Pancreas (tissue), 10 donors: ENCODE results near the gene BMPR2. TPM values are rescaled to one million over a fixed set of nuclear protein-coding genes. Genes with fewer than 3 reads are reported as not detected.
"Not testable (repeated sequence)": the region's sequence is repeated elsewhere in the genome, so short reads cannot be mapped to it uniquely, and the experiment has no call there.

Experiments used
- ATAC-seq, 4 donors: fragments of 200-7000 bp; cut with Tn5 transposase; one replicate each; pipeline versions ENCODE4 v1.8.0 to v1.9.1; 2020; ENCODE audit warnings: mild to moderate bottlenecking in 4 of 4, moderate library complexity in 4 of 4
- DNase-seq, 6 donors: peaks; one replicate each; pipeline ENCODE4 v3.0.0-alpha.2; 2020
- FAIRE-seq: peaks from 2 replicates; lab custom pipeline; 2012; peaks lifted over from hg19 to GRCh38; lab: Jason Lieb, UNC
- H3K27ac ChIP-seq, 4 donors: fragments of 200-600 bp; sonication (generic); 1 replicate in 3 of 4; 2 replicates in 1 of 4; pipeline versions ENCODE4 v1.5.0 to v1.8.0; 2020
- H3K27me3 ChIP-seq, 4 donors: fragments of 200-600 bp; one replicate each; pipeline ENCODE4 v1.8.0; 2021
- H3K36me3 ChIP-seq, 3 donors: fragments of 200-600 bp; sonication (generic) in 1 of 3; one replicate each; pipeline versions ENCODE4 v1.5.0 to v1.8.0; 2020 to 2021
- H3K4me1 ChIP-seq, 3 donors: fragments of 200-600 bp; one replicate each; pipeline ENCODE4 v1.8.0; 2021
- H3K4me3 ChIP-seq, 4 donors: fragments of 200-600 bp; sonication (generic) in 2 of 4; one replicate each; pipeline versions ENCODE4 v1.5.0 to v1.8.0; 2020 to 2021
- H3K9me3 ChIP-seq, 4 donors: fragments of 200-600 bp; one replicate each; pipeline ENCODE4 v1.8.0; 2021
- CTCF ChIP-seq, 4 donors: fragments of 200-600 bp; sonication (generic) in 3 of 4; IDR thresholded peaks; one replicate each; pipeline versions ENCODE4 v1.5.0 to v1.8.0; 2021; ENCODE audit warnings: antibody characterized with exemption in 4 of 4
- WGBS, 2 donors: extraction: QIAGEN DNeasy Blood & Tissue Kit; methylation state at CpG; one replicate each; pipeline ENCODE4 v1.1.7; 2013; 5-methylcytosine and 5-hydroxymethylcytosine counted together
- intact Hi-C, 3 donors: fragments of 100-400 bp; cut with DNase I; formaldehyde crosslinking; loops; one replicate each; pipeline versions ENCODE4 v1.11.1 to v1.14.2; 2022
- polyA plus RNA-seq, 2 donors: library from polyadenylated mRNA; stranded (reverse); fragments of 200-250 nt; gene quantifications; one replicate each; pipeline ENCODE4 v1.2.3, GENCODE V29; 2013
- total RNA-seq, 6 donors: library from RNA; stranded (reverse); fragmentation: NEBNext Ultra II Directional in 4 of 6; extraction: Animal tissue kit (Norgen Biotek cat#: 25700) in 4 of 6; gene quantifications; one replicate each; pipeline versions ENCODE4 v1.2.1 to v1.2.4, GENCODE V29; 2021 to 2023
- donor health status: healthy with polysubstance abuse.
- donor health status: DM: no; HTN: no; CAD: no; lungs with moderate emphysema.
- donor health status: DM: no; HTN: no; CAD: no.
- donor health status: control.
- donor health status: control.
- donor health status: Bipolar disorder and iron deficiency.
- donor health status: DM: yes; HTN: yes; CAD: no.
- donor health status: DM: no; HTN: no; CAD: no.
- donor health status: DM: no; HTN: no; CAD: no.
- donor health status: DM: yes; HTN: yes; CAD: no.

The BMPR2 gene
- total and polyA plus RNA-seq, 8 donors = 2.5 to 30.8 (median 11.4) TPM

GRCh38 chr2:202378001-202378400, 1.9 kb downstream of the BMPR2 start:
- no peaks in the 10 kb centered on the region for H3K9me3 ChIP-seq
- H3K27me3 ChIP-seq = no peaks in the 10 kb centered on the region
- no peaks in the 10 kb centered on the region for H3K36me3 ChIP-seq
- H3K4me3 ChIP-seq = peak overlapping the region; percentile 43 to 87 (median 70)
- ATAC-seq = no peak
- WGBS, 2 donors = 1% methylated on average over 4 of the region's 4 CpGs
- no peak for FAIRE-seq
- H3K4me1 ChIP-seq = peaks cover 0 to 11% (median 0%) of the 10 kb centered on the region in 3 donors
- intact Hi-C loops = no loop called here
- DNase-seq = no peak
- TF ChIP-seq CTCF (IDR thresholded peaks at IDR 0.05) = no peak
- H3K27ac ChIP-seq = peak overlapping the region in 1 of 4 donors; percentile 96

- Histone ChIP-seq H3K36me3 (no peaks in the 10 kb centered on the region), H3K27me3 (no peaks in the 10 kb centered on the region), H3K4me1 (peaks cover 0 to 11% (median 0%) of the 10 kb centered on the region in 3 donors), H3K4me3 (peak overlapping the region in 3 of 4 donors; percentile 64 to 87 (median 75)), H3K27ac (no peak overlapping the region), H3K9me3 (no peaks in the 10 kb centered on the region)
- FAIRE-seq (no peak), ATAC-seq (no peak), DNase-seq (no peak)
- intact Hi-C loops = no loop called here
- 16 to 17% methylated on average over 3 of the region's 3 CpGs for WGBS, 2 donors
- TF ChIP-seq CTCF (IDR thresholded peaks at IDR 0.05) = no peak
Measured at GRCh38 chr2:202378662-202379358, 2.7 kb downstream of the BMPR2 start.

GRCh38 chr2:202382684-202383083, 6.6 kb downstream of the BMPR2 start:
- FAIRE-seq = no peak
- H3K4me1 ChIP-seq = peaks cover 0 to 10% (median 3%) of the 10 kb centered on the region in 3 donors

GRCh38 chr2:202386495-202386894, 10.4 kb downstream of the BMPR2 start:
- FAIRE-seq, H3K9me3 ChIP-seq, H3K27ac ChIP-seq, ATAC-seq, intact Hi-C loops, H3K4me1 ChIP-seq, DNase-seq, H3K27me3 ChIP-seq, H3K36me3 ChIP-seq, H3K4me3 ChIP-seq: not testable (repeated sequence)
- 93% methylated on average over 12 of the region's 12 CpGs for WGBS, 2 donors

More at GRCh38 chr2:202382684-202383083, 6.6 kb downstream of the BMPR2 start:
- ATAC-seq = no peak
- Histone ChIP-seq H3K36me3 (no peaks in the 10 kb centered on the region), H3K4me3 (no peak overlapping the region), H3K27ac (no peak overlapping the region), H3K9me3 (no peaks in the 10 kb centered on the region), H3K27me3 (no peaks in the 10 kb centered on the region)
- TF ChIP-seq CTCF (IDR thresholded peaks at IDR 0.05) = no peak
- DNase-seq = no peak
- intact Hi-C loops = no loop called here
- whole genome bisulfite sequencing, 2 donors = 90 to 94% methylated on average over 2 of the region's 2 CpGs

- no peak for FAIRE-seq
- DNase-seq = no peak
- TF ChIP-seq CTCF (IDR thresholded peaks at IDR 0.05) = no peak
- H3K27ac ChIP-seq = no peak overlapping the region
- H3K9me3 ChIP-seq = no peaks in the 10 kb centered on the region
- intact Hi-C loops = no loop called here
- WGBS, 2 donors = 36 to 45% methylated on average over 8 of the region's 8 CpGs
- no peaks in the 10 kb centered on the region for H3K27me3 ChIP-seq
- H3K4me1 ChIP-seq = peaks cover 0 to 3% (median 3%) of the 10 kb centered on the region in 3 donors
- ATAC-seq = no peak
- H3K36me3 ChIP-seq = no peaks in the 10 kb centered on the region
- H3K4me3 ChIP-seq = no peak overlapping the region
Measured at GRCh38 chr2:202387608-202388342, 11.6 kb downstream of the BMPR2 start.
